ENCODE measurements around the gene ARID2.
A peak's percentile ranks its signal among the peaks of the same experiment; 100 is the strongest.

Gene ARID2

DNA sequence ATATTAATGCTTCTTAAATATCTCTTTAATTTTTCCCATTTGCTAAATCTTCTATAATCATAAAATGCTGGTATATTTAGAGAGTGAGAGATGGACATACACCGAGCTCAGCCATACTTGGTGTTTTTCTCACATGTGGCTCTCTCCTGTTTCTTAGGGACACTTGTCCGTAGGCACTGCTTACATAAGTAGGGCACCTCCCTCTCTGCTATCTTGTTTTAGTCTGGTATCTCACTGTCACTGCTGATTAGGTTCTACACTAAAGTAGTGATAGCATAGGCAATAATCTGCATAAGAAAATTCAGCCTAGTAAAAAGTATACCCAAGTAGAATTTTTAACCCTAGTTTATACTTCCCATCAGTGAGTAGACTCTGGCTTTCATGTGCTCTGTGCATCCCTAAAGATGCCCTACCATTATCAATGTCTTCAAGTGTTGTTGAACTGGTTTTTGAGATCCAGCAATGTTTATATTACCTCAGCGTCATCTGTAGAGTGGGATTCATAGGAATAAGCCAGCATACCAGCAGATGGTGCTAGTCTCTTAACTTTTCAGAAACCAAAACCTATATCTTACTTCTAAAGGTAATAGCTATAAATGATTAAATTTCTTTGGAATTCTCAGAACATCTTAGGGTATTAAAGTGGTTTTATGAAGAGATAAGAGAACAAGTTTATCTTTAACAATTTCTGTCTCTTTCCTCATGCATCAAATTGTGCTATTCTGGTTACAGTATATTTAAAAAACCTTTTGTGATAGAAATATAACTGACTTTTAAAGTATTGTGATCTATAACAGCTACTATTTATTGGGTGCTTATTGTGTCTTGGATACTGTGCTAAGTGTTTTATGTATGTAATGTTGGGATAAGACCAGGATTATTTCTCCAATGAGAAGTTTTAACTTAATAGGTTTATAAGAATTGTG is 32.9 kb downstream of the ARID2 start:
- peak; percentile 61 for DNase-seq (ENCODE audit: low spot score)

DNA sequence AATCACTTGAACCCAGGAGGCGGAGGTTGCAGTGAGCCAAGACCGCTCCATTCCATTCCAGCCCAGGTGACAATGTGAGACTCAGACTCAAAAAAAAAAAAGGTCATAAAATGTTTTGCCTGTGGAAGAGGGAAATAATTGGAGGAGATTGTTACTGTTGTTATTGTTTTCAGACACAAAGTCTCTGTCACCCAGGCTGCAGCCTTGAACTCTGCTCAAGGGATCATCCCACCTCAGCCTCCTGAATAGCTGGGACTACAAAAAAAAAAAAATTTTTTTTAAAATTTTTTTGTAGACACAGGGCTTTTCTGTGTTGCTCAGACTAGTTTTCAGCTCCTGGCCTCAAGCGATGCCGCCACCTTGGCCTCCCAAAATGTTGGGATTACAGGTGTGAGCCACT is 33.9 kb downstream of the ARID2 start:
- no peak for DNase-seq (ENCODE audit: low spot score)

DNA sequence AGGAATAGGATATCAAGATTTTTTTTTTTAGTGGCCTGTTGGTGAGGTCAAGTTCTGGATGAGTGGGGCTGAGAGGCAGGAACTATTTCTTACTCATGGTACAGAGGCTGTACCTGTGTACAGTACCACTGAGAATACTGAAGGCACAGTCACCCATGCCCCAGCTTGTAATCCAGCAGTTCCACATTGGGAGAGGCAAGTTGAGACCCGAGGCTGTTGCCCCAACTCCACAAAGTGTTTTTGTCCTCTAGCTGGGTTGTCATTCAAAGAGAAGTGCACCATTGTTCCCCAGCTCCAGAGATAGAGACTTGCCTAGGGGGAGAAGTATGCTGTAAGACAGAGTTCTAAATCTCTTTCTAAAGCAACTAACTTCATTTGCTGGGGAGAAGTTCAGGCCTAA is 38.7 kb downstream of the ARID2 start:
- DNase-seq (ENCODE audit: low spot score), result no peak

DNA sequence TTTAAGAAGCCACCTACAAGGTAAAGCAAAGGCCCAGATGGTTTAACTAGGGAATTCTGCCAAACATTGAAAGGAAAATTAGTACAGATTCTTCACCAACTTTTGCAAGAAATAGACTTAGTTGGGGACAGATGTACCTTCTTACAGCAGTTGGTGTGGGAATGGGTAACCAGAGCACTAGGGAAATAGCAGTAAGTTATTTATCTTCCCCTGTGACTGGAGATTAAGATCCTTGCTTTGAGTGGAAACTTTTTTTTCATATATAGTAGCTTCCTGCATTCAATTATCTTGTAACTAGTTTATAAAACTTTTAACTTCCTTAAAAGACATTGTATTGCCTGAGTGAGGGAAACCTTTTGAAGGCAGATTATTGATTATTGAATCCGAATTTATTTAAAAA is 44.2 kb downstream of the ARID2 start:
- no peak for DNase-seq (ENCODE audit: low spot score)

DNA sequence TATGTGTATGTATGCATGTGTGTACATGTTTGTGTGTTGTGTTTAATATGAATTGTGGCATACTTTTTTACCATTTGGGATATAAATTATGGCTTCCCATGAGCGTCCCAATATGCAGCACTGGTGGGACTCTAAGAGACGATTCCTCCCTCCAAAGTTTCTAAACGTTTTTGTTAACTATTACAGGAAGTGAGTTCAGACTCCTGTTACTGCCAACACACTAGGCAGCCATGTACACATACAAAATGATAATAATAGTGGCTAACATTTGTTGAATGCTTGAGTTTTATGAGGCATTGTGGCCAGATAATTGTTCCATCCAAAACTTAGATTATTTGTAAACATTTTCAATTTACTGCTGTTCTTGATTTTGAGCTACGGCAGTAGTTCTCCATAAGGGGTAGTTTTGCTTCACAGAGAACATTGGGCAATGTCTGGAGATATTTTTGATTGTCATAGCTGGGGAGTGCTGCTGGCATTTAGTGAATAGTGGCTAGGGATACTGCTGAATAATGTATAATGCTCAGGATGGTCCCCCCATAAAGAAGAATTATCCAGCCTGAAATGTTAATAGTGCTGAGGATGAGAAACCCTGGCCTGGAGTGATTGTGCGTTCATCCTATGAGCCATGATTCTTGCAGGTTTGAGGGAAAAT is 45.1 kb downstream of the ARID2 start:
- DNase-seq (ENCODE audit: low spot score), result no peak

DNA sequence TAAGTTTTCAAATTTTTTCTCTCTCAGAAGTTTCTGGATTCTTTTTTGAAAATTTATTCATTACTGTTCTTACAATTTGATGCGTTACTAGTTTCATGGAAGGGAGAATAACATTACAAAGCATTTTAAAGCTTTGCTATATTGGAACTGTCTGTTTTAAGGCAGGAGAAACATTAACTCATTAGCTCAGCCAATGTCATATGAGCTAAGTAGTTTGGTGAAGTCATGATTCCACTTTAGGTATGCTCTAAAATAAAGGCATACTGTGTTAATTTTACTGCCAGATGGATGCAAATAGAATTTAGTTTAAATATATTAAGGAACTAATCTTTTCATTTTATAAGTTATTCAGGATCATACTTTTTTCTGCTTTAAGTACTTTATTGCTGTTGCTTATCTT is 46.0 kb downstream of the ARID2 start:
- no peak for DNase-seq (ENCODE audit: low spot score)

DNA sequence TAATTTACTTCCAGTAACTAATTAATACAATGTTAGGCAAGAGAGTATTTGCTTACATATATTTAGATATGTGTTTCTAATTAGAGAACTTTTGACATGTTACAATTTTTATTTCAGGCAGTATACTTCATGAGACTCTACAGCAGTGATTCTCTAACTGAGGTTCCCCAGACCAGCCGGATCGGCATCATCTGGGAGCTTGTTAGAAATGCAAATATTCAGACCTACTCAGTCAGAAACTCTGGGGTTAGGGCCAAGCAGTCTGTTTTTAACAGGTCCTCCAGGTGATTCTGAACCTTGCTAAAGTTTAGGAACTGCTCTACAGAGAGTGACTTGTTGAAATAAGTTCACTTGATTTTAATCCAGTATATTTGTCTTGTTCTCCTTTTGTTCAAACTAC is 46.5 kb downstream of the ARID2 start:
- no peak for DNase-seq (ENCODE audit: low spot score)

DNA sequence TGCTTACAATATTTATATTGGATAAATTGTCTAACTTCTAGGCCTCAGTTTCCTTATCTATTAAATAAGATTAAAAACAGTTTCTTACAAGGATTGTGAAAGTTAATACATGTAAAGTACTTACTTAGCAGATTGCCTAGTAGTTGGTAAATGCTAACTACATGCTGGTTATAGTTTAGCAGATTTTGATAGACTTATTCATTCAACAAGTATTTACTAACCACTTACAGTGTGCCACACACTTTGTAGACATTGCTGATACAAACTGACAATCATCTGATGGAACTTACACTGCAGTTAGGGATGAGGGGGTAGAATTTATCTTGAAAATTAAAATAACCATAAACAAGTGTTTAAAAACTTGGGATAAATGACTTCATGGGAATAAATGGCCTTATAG is 50.4 kb downstream of the ARID2 start:
- DNase-seq (ENCODE audit: low spot score), result no peak

DNA sequence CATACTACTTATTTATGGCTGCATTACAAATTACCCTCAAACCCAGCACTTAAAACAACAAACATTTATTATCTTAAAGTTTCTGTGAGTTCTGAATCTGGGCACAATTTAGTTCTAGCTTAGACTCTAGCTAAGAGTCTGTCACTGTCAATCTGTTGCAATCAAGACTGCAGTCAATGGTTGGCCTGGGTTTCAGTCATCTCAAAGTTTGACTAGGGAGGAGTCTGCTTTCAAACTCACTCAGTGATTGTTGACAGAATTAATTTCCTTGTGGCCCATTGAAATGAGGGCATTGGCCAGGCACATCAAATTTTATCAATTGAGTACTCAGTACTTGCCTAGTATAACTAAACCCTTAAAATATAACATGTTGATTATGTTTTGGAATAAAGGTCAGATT is 51.6 kb downstream of the ARID2 start:
- DNase-seq (ENCODE audit: low spot score), result no peak

DNA sequence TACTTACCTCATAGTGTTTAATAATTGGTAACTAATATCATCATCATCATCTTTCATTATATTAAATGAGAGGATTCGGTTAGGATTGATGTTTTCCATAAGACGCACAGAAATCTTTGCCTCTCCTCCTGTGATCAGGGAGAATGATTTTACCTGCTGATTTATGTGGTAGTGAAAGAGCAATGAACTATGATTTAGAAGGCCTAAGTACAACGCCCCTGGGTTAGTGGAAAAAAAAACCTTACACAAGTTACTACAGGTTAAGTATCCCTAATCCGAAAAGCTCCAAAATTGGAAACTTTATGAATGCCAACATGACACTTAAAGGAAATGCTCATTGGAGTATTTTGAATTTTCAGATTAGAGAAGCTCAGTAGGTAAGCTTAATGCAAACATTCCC is 55.8 kb downstream of the ARID2 start:
- DNase-seq (ENCODE audit: low spot score), result no peak

DNA sequence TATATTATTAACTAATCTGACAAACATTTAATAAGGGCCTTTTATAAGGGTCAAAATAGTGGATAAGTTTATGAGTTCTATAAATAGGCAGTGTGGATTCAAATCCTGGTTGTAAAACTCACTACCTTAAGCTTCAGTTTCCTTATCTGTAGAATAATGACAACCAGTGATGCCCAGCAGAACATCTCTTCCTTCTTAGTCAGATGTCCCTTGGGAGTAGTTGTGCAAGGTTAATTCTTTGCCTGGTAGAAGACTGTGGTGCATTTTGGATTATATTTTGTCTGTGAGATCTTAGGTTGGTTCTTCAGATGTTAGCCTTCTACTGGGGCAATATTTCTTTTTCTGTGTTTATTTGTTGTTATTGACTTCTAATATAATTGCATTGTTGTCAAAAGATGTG is 59.5 kb downstream of the ARID2 start:
- DNase-seq (ENCODE audit: low spot score), result no peak

DNA sequence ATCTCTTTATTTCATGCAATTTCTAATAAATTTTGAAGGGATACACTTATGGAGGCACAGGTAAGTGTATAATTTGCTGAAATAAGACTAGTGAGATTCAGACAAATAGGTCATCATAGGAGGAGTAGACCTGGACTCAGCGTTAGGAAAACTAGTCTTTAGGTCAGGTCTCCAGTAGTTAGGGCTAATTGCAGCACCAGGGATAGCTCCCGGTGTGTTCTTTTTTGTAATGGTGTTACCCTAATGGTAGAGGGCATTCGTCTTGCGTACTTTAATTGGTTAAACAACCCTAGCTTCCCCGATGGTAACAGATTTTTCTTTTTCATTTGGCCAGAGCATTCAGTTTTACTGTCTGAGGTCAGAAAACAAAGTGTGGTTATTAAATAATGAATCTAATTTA is 64.9 kb downstream of the ARID2 start:
- DNase-seq (ENCODE audit: low spot score), result no peak

DNA sequence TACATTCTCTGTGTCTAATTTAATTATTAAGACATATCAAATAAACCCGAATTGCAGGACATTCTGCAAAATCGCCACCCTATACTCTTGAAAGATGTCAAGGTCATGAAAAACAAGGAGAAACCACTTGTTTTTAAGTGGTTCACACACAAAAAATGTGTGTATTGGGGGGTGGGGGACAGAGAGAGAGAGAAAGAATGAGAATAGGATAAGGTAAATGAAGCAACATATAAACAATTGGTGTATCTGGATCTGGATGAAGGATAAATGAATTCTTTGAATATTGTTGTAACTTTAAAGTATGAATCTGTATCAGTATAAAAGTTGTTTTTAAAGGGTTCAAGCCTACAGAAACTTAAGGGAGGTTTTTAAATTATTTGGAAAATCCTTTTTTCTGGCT is 72.1 kb downstream of the ARID2 start:
- no peak for DNase-seq (ENCODE audit: low spot score)

DNA sequence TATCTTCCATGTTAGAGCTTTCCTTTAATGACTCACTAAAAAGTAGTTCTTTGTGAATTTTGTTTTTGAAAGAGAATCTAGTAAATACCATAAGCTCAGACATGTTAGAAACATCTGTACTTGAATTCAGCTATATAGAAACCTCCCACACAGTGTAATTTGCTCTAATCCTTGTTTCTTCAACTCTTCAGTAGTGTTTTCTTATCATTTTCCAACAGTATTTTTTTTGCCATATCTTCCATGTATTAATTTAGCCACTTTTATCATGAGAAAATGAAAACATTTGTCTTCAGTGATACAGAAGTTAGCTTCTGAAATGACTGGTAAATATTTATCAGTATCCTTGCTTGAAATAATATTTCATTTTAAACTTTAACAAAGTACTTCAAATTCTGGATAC is 73.6 kb downstream of the ARID2 start:
- peak; percentile 30 for DNase-seq (ENCODE audit: low spot score)

DNA sequence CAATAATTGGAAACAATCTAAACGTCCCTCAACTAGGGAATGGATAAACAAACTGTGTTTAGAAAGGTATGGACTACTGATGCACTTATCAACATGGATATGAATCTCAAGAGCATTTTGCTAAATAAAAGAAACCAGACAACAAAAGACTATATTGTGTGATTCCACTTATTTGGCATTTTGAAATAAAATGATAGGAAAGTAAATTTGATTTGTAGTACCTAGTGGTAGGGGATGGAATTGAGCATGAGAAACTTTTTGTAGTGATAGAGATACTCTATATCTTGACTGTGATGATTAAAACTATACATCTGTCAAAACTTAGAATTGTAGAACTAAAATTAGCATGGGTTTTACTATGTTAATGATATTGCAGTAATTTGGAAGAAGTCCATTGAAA is 87.1 kb downstream of the ARID2 start:
- DNase-seq (ENCODE audit: low spot score), result no peak

DNA sequence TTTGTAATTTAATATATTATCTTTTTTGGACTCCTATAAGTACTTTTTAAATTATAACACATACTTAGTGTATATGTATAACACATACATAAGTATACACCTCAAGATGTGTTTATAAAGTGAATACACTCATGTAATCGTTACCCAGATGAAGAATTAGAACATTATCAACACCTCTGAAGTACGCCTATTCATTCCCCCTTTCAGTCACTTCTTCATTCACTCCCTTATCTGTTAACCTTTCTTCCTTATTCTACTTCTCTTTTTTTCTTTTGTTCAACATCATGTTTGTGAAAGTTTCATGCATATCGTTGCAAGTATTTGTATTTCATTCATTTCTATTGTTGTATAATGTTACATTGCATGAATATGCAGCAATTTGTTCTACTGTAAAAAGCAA is 98.5 kb downstream of the ARID2 start:
- DNase-seq (ENCODE audit: low spot score), result no peak

DNA sequence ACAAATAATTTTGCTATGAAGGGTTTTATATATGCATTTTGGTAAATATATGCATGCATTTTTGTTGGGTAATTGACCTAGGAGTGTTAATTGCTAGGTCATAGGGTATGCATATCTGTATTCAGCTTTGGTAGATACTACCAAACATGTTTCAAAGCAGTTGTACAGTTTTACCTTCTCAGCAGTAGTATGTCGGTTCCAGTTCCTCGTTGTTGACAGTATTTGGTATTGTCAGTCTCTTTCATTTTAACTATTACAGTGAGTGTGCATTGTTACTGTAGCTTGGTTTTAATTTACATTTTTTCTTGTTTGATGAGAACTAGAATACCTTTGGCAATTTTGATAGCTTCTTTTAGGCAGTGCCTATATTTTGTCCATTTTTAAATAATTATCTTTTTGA is 98.9 kb downstream of the ARID2 start:
- DNase-seq (ENCODE audit: low spot score), result no peak

DNA sequence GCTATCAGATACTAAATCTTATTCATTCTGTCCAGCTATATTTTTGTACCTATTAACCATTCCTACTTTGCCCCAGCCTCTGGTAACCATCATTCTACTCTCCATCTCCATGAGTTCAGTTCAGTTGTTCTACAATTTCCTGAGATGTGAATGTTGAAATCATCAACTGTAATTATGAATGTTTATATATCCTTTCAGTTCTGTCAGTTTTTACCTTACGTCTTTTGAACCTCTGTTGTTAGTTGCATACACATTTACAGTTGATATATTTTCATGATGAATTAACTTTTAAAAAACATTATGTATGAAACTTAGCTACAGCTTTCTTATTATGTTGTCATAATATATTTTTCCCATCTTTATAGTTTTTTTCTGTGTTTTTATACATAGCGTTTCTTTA is 102.1 kb downstream of the ARID2 start:
- no peak for DNase-seq (ENCODE audit: low spot score)

DNA sequence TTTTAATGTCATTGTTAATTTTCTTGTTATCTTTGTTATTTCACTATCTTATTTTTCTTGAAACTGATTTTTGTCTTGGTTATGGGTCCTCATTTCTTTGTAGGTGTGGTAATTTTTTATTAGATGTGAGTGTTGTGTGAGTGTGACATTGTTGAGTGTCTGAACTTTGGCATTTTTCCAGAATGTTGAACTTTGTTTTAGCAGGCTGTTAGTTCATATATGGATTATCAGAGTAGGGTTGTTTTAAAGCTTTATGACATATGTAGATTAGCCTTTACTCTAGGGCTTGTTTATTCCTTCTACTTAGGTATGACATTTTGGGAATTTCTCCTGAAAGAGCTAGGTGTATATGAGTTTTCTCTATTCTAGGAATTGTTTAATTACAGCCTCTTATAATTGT is 103.9 kb downstream of the ARID2 start:
- DNase-seq (ENCODE audit: low spot score), result no peak

DNA sequence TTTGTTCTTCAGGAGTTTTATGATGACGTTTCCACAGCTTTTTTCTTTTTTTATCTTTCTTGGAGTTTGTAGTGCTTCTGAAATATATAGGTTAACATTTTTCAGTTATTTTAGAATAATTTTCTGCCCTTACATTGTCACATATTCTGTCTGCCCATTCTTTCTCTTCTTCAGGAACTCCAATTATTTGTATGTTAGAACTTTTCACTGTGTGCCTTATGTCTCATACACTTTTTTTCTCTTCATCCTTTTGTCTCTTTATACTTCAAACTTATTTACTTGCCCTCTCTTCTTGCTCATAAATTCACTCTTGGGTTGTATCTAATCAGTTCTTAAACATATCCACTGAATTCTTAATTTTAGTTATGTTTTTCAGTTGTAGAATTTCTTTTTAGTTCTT is 105.3 kb downstream of the ARID2 start:
- DNase-seq (ENCODE audit: low spot score), result no peak

DNA sequence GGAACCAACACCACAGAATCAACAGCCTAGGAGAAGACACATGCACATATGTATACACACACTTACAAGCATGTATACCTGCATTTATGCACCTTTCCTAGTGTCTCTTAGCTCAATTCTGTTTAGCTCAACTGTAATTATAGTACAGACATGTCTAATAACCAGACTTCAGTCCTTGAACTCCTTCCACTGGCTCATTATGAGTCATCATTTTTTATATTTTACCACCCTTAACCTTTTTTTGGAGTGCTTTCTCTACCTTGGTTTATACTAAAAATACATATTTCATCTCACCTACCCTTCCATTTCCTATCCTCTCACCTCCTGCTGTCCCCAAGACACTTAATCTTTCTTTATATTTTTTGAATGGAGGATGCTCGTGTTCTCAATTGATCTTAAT is 110.4 kb downstream of the ARID2 start:
- DNase-seq (ENCODE audit: low spot score), result no peak

DNA sequence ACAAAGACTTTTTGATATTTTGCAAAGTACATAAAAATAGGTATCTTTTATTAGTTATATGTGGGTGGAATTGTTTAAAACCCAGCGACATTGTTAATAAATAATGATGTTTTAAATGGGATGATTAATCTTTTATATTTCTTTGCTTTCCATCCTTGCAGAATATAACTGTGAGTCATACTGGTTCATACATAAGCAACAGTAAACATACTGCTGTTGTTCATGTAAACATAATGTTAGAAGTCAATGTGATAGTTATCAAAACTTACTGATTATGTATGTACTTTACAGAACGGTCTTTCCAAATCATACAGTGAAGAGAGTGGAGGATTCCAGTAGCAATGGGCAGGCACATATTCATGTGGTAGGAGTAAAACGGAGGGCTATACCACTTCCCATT is 119.8 kb downstream of the ARID2 start:
- no peak for DNase-seq (ENCODE audit: low spot score)

DNA sequence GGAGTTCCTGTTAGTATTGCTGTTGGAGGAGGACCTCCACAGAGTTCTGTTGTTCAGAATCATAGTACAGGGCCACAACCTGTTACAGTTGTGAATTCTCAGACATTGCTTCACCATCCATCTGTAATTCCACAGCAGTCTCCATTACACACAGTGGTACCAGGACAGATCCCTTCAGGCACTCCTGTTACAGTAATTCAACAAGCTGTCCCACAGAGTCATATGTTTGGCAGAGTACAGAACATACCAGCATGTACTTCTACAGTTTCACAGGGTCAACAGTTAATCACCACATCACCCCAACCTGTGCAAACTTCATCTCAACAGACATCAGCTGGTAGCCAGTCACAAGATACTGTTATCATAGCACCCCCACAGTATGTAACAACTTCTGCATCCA is 120.8 kb downstream of the ARID2 start:
- DNase-seq (ENCODE audit: low spot score), result no peak

DNA sequence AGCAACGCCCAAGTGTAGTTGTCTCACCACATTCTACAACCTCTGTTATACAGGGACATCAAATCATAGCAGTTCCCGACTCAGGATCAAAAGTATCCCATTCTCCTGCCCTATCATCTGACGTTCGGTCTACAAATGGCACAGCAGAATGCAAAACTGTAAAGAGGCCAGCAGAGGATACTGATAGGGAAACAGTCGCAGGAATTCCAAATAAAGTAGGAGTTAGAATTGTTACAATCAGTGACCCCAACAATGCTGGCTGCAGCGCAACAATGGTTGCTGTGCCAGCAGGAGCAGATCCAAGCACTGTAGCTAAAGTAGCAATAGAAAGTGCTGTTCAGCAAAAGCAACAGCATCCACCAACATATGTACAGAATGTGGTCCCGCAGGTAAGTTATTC is 123.0 kb downstream of the ARID2 start:
- DNase-seq (ENCODE audit: low spot score), result no peak
